GM19455 (cell line): ENCODE results near the gene FAAP20.

Experiments
- ATAC-seq: cut with Tn5 transposase; IDR thresholded peaks from one replicate; pipeline ENCODE4 v1.9.1; 2021; ENCODE audit not compliant: unreplicated experiment

FAAP20 gene, protein sequence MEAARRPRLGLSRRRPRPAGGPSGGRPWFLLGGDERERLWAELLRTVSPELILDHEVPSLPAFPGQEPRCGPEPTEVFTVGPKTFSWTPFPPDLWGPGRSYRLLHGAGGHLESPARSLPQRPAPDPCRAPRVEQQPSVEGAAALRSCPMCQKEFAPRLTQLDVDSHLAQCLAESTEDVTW

DNA sequence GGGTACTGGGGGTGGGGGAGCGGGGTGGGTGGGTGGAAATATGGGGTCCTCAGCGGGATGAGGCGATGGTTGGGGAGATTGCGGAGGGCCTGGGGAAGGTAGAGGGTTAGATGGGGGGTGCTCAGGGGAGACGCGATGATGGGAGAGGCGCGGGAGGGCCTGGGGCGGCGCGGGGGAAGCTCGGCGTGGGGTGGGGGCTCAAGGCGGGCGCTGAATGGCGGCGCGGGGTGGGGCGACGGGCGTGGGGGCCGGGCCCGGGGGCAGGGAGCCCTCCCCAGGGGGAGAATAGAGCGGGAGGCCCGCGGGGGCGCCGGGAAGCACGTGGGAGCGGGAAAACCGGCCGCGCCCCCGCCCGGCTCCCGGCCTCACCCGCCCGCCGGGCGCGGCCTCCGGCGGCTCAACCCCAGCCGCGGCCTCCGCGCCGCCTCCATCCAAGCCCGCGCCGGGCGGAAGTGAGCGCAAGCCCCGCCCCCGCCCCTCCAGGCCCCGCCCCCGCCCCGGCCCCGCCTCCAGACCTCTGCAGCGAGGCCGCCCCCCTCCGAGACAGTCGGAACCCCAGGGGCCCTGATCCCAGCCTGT lies at the start of gene FAAP20:
Gene FAAP20, minus strand, starts transcription at position 454 of the 579 bp plus-strand sequence. Its CDS starts 23 bp downstream, at position 431.
- ATAC-seq: peak; percentile 57

DNA sequence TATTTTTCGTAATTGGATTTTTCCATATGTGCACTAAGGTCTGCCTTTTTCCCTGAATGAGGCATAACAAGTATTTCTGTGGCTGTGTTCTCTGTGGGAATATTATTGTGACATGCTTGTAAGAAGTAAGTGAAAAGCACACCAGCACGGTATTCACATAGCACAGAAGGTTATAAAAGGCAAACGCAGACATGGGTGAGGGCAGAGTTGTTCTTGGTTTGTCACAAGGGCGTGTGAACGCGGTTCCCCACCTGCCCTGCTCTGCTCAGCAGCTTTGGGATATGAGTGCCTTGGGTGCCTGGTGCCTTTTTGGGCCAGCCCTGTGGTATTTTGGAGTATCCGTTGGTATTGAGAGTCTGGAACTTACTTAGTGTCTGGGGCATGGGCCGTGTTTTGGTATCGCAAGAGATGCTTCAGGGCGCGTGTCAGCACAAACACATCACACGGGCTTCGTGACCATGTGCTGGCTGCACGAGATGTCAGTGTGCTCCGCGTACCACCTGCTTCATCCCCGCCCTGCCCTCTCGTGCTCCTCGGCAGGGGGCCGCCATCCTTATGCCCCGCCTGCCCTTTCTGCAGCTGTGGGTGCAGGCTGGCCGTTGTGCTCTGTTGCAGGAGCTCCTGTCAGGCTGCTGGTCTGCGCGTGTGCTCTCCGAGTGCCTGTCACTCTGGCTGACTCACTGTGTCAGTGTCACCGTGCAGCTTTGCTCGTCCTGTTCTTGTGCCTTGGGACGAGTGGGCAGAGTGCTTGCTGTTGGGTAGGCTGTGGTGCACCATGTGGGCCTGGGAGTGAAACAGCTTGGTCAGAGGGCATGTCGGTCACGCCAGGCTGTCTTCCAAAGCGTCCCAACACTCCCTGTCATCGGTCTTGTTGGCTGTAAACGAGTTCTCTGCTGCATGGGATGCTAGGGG lies 48.5 kb upstream of the FAAP20 start:
- ATAC-seq: no peak

DNA sequence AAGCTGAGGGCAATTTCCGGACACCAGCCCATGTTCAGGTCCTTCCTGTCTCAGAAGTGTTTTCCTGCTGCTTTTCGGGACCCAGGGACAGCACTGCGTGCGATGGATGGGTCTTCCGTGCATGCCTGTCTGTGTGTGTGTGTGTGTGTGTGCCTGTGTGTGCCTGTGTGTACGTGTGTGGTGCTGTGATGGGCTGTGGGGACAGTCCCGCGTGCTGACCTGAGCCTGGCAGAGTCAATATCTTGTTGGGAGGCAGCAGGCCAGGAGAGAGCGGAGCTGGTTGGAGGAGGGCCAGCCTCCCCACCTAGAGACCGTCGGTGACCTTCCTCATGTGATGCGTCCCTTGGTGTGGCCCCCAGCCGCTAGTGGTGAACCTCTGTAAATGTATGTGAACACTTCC lies 47.2 kb upstream of the FAAP20 start:
- no peak for ATAC-seq

DNA sequence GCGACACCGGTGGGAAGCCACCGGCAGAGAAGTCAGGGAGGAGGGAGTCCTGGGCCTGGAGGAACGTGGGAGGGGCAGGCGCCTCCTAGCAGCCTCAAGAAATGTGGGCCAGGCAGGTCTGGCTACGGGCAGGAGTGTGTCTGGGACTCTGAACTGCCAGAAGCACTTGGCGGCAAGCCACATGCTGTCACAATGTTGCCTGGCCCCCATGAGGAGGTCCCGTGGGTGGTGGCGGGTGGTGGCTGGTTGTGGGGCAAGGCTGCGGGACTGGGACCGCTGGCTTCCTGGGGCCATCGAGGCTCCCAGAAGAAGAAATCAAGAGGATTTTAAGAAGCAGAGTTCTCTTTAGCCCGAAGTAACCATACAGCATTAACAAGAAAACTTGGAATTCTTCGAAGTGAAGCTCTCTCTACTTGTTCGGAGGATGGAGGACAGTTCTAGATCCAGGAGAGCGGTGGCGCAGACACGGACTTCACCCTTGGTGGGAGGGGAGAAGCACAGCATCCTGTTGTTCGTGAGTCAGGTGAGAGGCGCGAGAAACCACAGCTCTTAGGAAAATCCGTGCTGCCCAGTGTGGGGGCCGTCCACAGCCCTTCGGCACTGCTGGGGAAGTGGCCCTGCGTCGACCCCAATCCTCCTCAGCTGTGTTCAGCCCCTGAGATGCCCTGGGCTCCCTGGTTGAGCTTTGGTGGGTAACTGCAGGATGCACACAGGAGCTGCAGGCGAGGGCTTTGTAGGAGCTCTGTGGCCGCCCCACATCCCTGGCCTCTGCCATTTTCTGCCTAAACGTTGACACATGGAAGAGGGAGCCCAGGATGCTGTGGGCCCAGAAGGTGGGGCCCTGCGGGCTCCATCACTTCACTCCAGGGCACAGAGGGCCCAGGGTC lies 45.9 kb upstream of the FAAP20 start:
- no peak for ATAC-seq

DNA sequence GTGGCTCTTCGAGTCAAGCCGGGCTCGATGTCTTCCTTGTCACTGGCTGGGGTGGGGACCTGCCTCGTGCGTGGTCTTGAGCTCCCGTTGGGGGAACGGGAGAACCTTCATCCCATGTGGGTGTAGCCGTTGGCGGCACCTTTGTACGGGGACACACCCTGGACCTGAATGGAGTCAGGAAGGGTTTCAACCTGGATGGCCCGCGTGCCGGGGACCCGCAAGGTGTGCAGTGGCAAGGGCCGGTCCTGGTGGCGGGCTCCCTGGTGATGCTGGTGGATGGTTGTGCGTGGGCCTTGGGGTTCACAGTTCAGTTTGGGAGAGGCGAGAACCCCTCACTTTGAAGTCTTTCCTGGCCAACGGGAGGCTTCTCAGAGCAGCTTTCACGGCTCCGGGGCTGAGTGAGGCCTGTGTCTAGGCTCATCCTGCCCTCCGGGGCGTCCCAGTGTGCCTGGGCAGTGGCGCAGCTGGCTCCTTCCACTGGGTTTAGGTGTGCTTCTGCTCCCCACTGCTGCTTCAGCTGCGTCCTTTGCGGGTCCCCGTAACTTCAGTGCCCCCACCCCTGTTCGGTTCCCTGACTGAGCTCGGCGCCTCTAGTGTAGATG lies 44.9 kb upstream of the FAAP20 start:
- ATAC-seq: no peak

DNA sequence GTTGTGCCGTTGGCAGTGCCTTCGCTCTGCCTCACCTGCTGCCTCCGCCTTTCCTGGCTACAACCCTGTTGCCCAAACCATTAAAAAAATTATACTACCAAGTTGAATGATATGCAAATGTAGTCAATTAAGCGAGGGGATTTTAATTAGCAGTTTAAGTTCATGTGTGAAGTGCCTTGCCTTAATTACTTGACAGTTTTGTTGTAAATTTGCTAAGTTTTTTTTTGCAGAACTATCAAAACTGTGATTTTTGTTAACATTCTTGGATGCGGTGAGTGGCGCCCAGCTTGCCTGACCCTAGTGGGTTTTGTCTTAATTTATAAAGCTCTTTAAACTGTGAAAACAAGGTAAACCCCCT lies 44.4 kb upstream of the FAAP20 start:
- no peak for ATAC-seq

DNA sequence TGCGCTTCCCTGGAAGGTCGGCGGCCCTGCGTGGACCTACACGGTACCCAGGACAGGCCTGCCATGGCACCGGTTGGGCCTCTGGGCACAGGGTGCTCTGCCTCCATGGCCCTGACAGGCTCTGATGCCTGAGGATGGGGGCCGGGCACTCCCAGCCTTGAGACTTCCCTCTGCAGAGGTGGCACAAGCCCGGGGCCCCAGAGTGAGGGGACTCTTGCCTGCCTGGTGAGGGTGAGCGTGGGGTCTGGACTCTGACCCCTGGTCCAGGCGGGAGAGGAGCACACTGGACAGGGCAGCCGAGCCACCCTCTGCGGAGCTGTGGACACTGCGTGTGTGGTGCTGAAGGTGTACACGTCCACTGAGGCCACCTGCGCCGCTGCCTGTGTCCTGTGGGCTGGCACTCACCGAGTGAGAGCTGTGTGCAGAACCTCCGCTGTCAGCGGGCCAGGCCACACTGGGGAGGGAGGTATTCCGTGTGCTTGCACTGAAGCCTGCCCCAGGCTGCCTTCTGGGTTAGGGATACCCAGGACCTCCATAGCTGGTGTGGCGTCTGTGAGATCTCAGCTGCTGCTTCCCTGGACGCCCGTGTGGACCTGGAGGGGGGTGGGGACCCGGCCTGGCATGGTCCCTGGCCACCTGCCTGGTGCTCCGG lies 43.9 kb upstream of the FAAP20 start:
- ATAC-seq: no peak

DNA sequence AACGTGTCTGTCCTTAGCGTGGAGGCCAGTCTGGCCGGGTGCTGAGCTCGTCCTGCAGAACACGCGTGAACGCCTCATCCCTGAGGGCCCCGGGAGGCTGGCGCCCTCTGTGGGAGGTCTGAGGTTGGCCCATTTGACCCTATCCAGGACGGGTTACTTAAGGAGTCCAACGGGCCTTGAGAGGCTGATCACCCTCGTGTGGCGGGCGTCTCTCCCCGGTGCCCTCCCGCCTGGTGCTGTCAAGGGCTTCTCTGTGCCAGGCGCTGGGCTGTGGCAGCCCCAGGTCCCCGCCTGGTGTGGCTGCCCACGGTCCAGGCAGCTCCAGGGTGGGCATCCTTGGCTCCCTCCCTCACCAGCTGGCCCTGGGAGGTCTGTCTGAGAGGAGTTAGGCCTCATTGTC lies 43.2 kb upstream of the FAAP20 start:
- ATAC-seq: no peak

DNA sequence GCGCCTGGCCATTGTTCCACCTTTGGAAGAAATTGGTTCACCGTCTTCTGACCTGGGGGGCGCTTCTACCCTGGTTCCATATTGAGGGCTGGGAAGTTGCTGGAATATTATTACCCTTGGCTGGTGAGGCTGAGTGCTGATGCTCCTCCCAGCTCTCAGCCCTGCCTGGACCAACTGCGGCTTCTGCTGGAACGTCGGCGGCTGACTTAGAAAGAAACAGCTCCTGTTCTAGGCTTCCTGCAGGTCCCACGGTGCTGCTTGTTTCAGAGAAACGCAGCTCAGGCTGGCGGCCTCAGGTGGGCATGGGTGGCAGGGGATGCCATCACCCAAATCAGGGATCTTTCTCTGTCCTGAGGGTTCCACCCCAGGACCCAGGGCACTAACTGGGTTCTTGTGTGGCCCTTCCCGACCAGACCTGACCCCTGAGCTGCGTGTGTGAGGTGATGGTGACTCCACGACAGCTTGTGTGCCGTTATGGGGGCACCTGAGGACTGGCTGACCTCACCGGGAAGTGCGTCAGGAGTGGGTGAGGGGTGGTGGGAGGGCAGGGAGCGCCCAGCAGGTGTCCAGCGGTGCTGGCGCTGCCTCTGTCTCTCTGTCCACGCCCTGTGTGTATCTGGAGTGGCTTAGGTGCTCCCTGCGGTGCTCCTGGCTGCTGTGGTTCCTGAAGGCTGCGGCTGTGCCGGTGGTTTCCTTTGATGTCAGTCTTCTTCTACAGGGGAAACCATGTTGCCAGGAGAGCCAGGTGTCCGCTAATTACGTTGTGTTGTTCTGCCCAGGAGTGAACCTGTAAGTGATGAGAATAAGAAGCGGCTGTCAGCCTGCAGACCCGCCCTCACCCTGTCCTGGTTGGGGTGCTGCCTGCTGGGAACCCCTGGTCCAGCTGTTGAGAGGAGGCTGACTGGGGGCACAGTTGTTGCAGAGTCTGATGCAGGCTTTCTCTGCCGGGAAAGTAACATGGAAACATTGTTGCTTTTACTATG lies 42.4 kb upstream of the FAAP20 start:
- ATAC-seq: no peak

DNA sequence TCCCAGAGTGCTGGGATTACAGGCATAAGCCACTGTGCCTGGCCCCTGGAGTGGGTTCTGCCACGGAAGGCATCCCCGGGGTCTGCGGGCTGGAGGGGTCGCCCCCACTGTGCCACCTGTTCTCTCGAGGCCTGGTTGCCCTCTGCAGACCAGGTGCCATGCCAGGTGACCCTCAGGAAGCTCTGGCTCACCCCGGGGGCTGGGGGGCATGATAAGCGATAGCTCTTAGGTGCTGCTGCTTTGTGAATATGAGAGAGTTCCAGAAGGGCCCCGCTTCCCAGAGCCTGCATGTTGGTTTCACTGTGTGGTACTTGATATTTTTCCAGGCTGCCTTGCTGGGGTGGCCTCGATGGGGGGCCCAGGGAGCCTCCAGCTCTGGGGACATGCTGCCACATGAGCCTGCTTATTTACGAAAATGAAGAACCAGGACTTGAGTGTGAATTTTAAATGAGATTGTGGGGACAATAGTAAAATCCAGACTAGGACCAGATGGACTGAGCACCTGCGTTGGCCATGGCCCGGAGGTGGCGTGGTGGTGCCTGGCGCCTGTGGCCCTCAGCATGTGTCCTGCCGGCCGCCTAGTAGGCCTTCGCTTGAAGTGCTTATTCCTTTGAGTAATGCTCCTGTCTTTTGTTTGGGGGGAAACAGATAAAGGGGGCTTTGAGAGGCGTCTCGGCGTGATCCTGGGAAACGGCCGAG lies 40.9 kb upstream of the FAAP20 start:
- no peak for ATAC-seq

DNA sequence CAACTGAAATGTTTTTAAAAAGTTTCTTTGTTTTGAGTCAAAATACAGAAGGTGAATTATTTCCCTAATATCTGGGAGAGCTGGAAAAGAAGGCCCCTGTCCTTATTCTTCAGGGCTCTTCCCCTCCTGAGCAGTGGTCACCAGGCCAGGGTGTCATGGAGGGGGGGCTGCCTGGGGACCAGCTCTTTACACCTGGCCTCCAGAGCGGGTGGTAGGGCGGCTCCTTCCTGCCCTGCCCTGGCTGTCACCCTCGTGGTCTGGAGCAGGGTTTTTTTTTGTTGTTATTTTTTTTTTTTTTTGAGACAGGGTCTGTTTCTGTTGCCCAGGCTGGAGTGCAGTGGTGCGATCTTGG lies 40.2 kb upstream of the FAAP20 start:
- ATAC-seq: no peak

DNA sequence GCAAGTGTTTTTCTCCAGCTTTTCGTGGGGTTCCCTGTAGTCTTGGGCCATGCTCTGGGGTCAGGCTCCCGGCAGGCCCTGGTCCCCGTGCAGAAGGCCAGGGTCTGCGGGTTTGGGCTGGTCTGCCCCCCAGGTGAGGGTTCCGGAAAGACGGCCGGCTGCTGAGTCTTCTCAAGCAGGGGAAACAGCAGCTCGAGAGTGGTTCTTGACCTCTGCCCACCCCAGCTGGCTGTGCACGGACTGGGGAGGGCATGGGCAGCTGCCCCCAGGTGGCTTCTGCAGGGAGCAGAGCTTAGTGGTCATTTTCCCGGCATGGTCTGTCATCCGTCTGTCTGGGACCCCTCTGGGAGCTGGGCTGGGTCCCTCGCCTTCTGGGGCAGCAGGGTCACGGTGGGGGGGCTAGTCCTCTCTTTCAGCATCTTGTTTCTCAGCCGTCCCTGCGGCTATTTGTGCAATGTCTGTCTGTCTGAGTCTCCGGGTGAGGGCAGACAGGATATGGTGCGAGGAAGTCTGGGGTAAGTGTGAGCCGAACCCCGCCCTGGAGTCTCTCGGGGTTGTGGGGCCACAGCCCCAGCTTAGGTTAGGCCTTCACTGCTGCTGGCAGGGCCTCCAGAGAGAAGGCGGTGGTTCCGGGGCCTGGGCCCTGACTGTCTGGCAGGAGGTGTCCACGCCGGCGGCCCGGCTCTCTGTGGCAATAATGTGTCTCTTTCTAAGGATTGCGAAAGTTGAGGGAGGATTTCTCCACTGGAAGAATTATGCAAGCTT lies 39.6 kb upstream of the FAAP20 start:
- no peak for ATAC-seq

DNA sequence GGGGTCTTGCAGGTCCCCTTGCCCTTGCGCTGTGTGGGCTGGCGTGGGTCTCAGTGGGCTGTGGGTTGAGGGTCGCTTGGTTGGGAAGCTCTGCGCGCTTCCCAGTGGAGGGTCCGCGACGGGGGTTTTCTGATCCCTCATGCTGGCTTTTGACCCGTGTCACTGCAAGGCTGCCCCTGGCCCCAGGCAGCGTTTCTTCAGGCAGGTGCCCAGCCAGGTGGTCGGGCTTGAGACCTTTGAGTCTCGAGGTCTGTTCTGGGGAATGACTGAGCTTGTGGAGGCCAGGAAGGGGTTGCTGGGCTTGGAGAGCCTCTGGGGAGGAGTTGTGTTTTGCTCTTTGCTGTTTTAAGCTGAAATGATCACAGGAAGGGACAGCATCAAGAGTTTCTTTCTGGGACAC lies 38.9 kb upstream of the FAAP20 start:
- no peak for ATAC-seq

DNA sequence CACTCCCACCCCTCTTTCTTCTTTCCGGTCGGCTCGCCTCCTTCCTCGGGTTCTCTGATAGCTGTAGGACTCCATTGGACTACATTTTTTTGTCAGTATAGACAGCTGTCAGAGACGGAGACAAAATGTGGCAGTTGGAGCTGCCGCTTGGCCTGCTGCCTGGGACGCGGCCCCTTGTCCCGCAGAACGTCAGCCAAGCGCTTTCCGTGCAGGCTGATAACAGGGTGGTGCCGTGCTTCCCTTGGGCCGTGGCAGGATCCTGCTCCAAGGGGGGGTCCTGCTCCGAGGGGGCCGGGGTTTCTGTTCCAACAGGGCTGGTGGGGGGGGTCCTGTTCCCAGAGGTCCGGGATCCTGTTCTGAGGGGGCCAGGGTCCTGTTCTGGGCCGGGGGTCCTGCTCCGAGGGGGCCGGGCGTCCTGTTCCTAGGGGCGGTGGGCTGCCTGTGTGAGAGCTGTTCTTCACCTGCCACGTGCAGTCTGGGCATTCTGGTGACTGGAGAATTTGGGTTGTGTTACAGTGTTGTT lies 38.4 kb upstream of the FAAP20 start:
- ATAC-seq: no peak

DNA sequence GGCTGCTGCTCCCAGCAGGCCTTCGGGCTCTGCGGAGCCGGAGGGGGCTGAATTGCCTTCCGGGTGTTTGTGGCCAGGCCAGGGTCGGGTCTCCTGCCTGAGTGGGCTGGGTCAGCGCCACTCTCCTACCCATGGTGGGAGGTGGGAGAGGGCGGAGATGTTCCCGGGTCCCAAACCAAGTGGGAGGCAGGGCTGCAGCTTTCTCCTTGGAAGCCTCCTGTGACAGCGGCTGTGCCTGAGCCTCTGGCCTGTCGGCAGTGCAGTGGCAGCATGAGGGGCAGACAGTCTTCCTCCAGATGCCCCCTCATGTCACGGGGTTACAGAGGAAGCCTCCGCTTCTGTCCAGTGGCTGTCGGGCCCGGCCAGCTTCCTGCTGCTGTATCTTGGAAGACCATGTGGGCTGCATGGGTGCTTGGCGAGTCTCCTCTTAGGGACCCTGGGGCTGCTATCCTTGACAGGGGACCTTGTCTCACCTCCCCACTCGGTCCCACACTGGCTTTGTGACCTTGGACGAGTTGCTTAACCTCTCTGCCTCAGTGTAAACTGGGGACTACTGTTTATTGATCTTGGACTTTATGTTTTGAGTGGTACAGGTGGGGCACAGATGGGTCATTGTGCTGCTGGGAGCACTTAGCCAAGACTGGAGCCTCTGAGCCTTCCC lies 37.8 kb upstream of the FAAP20 start:
- no peak for ATAC-seq

DNA sequence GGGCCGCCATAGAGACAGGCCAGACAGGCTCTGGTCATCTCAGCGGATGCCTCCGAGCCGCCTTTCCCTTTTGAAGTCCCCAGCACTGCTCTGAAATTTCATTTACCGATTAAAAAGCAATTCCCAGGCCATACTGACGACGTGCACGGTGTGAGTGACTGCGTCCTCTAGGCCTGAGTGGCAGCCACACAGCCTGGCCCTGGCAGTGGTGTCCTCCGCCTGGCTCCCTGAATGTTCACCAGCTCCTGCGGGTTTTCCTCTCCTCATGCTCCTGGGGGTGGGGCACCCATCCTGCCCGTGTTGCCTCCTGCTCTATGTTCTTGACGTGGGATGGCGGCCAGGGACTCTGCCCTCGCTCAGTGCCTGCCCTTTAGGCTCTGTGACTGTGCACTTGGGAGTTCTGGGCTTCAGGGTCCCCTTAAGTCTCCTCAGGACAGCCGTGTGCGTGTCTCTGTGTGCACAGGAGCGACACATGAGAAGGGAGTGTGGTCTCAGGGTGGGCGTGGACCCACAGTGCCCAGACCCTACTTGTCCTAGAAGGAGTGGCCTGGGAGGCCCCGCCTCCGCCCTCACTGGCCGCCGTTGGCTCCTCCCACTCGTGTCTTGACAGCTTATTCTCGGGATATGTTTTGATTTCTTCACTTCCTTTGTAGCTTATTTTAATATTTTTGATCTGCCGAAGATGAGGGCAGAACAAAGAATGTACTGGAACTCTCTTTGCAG lies 37.1 kb upstream of the FAAP20 start:
- ATAC-seq: no peak
